HG03575 (cell line): Measurements from ENCODE around the gene CHD2.

Experiments used
- ATAC-seq: cut with Tn5 transposase; IDR thresholded peaks from one replicate; pipeline ENCODE4 v1.9.1; 2021; ENCODE audit not compliant: unreplicated experiment, insufficient number of reproducible peaks, low FRiP score; ENCODE audit errors: extremely low read depth

The CHD2 gene

DNA sequence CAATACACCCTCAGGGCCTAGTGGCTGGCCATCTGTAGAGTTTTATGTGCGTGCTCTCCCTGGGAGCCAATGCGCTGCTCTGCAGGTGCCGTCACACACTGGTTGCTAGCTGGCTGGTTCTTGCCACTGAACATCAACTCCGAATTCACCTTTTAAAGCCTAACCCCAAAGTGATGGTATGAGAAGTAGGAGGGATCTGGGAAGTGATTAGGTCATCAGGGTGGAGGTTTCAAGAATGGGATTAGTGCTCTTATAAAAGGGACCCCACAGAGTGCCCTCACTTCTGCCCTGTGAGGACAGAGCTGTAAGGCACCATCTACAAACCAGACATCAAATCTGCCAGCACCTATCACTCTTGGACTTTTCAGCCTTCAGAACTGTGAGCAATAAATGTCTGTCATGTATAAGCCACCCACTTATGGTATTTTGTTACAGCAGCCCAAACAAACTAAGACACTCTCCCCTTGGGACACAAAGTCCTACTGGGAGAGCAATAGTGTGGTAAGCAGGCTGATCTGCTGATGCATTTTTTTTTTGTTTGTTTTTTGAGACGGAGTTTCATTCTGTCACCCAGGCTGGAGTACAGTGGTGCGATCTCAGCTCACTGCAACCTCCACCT, 168.6 kb downstream of the CHD2 start:
- ATAC-seq, result no peak

DNA sequence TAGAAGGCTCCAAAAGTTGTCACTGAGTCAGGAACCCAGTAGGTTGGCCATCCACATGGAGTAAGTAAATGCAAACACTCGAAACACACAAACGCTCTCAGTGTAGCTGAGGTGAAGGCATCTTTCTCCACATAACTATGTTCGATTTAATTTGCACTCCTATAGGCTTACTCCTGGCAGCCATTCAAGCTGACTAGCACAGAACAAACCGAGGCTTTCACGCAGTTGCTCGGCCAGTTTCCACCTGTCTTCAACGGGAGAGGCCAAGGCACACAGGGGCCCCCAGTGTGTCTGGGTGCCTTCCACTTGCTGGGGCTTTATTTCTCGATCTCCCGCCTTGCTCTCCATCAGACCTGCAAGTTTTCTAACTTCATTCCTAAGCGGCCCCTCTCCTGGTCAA, 170.0 kb downstream of the CHD2 start:
- ATAC-seq, result no peak

DNA sequence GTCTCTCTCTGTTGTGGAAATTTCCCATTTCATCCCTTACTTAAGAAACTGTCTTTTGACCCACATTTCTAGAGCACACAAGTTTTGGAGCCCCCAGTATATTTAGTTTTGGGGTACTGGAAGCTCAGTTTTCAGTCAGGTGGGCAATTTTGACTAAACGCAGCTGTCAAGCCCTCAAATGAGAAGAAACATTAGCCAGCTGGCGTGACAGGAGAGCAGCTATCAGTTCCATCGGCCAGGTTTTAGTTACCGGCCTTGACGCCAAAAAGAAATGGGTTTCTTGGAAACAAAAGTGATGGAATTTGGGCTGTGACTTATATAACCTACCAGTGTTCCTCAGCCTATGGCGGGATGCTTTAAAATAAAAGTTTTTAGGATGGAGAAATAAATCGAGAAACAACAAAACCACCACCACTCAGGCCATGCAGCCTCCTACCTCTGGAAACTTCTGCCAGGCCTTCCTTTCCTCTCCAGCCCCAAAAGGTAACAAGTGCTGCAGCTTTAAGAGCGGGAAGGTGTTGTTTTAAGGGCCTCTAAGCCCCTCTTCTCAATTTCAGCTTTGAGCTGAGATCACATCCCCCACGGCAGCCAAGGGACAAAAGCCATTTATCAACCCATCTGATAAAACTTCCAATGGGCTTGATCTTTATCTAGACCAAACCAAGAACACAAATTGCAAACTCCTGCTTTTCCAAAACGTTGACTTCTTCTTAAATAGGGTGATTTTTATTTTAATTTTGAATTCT, 170.6 kb downstream of the CHD2 start:
- no peak for ATAC-seq

DNA sequence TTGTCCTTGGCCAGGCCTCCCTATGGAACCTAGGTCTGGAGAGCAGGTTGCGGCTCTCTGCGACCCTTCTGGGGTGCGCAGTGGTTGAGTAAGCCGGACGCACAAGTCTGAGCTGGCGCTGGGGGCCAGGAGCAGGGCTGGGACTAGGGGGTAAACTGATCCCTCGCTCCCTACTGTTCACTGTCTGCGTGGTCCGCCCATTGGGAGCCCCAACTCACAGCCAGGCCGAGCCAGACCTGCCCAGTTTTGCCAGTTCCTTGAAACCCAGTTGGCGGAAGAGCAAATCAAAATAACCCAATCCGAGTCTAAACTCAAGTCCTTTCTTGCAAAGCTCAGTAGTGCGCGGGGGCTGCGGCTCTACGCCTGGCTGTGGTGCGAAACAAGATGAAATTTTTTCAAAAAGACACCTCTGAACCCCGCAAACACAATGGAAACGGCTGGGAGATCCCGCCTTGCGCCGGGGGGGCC, 171.4 kb downstream of the CHD2 start:
- no peak for ATAC-seq

DNA sequence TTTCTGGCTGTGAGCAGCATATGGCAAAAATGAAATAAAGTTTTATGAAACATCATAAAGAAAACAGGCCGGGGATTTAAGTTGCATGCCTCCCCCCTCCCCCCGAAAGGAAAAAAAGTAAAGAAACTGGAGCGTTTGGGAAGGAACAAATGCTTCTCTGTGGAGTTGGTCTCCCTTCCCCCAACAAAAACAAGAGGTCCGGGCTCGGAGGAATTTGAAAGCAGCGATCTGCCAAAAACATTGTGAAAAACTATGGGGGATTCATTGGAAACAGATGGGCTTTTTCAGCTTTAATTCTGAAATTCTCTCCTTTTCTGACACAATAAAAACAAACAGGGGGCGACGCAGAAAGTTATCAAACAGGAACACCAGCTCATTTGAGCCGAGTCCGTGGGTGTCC, 171.9 kb downstream of the CHD2 start:
- ATAC-seq, result no peak

DNA sequence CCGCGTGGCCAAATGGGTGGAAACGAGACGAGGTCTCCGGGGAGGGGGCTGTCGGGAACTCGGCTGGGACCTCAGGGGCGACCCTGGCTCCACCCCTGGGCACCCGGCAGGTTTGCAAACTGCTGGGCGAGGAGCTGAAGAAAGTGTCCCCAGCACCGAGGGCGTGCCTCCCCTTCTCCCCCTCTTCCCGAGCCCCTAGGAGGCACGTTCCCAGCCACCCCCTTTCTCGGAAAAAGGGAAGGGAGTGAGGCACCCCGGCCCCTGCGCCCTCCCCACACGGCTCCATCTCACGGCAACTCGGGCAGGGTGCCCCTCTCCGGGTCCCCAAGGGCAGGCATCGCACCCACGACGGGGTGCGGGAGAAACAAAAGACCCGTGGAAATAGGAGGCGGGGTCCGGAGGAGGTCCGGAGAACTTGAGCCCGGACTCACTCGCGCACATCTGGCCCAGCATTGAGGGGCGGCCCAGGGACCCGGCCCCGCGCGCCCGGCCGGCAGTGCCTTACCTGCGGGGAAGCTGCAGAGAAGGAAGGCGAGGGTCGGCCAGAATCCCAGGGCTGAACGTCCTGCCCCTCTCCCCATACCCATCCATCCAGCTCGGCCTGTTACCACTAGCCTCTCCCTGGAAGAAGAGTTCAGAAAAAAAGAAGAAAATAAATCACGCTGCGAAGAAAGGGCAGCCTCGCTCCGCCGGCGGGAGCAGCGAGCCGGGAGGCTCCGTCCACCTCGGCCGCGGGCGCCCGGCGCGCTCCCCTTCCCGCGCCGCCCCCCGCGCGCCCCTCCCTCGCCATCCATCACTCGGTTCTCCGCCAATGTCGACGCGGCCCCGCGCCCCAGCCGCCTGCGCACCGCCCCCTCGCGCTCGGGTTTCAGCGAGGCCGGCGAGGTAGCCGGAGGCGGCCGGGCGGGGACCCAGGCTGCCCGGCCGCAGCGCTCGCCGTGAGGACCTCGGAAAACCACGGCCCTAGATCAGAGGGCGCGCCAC, 172.6 kb downstream of the CHD2 start:
- ATAC-seq, result no peak

DNA sequence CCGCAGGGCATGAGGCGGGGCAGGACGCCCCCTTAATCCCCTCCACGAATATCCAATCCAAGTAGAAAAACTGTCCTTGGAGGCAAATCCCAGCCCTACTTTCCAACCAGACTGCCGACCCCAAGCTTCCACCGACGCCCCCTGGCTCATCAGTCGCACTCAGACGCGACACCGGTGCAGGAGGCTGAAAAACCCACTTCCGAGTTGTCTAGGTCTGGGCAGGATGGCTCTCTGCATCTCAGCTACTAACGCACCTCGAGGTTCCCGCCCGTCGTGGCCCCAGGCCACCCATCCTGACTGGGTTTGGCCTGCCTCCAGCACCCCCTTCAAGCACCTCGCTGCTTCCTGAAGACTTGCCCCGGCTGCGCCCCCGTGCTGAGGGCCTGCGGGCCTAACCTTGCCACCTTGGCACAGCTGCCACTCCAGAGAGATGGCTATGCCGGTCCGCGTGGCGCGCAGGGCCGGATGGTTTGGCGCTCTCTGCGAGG, 173.4 kb downstream of the CHD2 start:
- ATAC-seq, result no peak

DNA sequence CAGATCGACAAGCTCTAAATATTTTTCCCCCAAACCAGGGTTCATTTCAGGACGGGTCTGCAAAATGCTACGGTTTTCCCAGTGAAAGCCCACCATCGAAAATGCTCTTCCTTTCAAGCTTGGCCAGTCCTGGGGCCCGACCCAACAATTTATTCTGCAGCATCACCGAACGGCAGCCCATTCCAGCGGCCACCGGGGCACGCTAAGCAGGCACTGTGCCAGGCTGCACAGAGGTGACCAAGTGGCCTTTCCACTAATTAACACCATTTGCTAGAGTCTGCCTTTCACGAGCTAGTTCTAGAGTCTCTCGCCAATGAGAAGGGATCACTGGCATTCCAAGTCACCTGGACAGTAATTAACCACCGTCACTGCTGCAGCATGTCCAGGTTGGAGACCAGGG, 174.5 kb downstream of the CHD2 start:
- no peak for ATAC-seq

DNA sequence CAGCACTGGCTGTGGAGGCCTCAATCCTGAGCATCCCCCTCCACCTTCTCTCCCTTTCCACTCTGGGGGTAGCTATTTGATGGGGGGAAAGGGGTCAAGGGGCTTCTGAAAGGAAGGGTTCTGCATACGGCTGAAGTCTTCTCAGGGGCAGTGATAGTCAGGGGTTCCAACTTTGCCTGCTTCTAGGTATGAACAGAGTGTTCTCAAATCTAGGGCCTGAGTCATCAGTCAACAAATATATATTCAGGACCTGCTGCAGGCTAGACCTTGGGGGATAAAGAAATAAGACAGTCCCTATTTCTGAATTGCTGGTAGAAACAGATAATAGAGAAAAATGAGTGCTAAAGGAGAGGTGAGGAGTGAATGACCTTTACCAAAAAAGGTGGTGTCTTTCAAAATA, 176.1 kb downstream of the CHD2 start:
- ATAC-seq, result no peak

DNA sequence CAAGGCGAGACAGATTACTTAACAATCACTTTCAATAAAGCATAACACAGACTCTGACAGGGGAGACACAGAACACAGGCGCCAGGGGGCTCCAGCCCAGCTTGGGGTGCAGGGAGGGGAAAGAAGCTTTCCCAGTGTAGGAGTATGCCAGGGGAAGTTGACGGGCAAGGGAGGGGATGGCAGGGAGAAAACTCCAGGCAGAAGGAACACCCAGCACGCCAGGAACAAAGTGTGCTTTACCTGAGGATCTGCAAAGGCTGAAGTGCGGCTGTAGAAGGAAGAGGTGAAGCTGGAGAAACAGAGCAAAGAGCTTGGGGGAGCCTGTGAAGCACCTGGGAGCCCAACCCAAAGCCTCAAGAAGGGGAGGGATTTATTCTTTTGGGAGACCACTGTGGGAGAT, 176.8 kb downstream of the CHD2 start:
- ATAC-seq, result no peak
